ENCODE results near the gene ZC3H12A. TPM values are rescaled to one million over a fixed set of nuclear protein-coding genes. Genes with fewer than 3 reads are reported as not detected.

Gene ZC3H12A
- total and polyA plus RNA-seq, 2 donors = 7.9 to 11.7 TPM

DNA sequence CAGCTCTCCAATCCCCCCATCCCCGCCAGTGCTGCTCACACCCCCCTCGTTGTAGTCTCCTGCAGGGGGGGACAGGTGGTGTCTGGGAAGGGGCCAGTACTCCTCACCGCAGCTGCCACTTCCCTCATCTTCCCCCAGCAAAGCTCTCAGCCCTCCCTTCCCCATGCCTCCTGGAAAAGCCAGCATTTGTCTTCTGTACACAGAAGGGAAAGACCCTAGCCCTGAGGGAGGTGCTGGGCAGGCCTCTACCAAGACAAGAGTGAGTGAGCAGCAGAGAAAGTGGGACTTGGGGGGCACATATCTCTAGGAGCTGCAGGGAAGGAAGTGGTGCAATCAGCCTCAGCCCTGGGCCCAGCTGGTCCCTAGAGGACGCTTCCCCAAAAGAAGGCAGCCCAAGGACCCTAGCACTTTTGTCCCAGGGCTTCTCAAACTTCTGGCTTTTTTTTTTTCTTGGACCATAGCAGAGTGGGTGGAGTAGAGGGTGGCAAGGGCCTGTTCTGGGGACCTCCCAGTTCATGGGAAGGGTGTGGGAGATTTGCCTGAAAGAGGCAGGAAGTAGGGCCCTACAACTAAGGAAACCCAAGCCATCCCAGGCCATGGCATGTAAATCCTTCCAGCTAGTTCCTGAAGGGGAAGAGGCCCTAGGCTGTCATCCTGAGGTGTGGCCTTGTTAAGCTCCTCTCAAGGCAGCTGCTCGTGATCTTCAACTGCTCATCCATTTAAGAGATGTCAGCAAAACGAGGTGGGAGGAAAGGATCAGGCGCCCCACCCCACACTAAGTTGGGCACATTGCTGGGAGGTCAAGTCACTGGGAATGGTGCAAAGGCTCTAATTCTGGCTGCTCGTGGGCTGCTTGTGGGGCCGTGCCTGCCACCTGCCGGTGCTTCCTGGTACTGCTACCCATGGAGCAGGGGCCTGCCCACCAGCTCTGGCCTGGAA is 12.6 kb downstream of the ZC3H12A start:
- no peak overlapping the region for H3K4me3 ChIP-seq (ENCODE audit: low read length in 2 of 2)
- WGBS = 14% methylated on average over 10 of the region's 10 CpGs
- H3K4me1 ChIP-seq (ENCODE audit: control insufficient read depth in 2 of 2, insufficient read depth in 2 of 2, low read length in 2 of 2) = peaks cover 0 to 11% of the 10 kb centered on the region in 2 donors
- peaks cover 46 to 47% of the 10 kb centered on the region in 2 donors for H3K36me3 ChIP-seq (ENCODE audit: control insufficient read depth in 2 of 2, insufficient read depth in 2 of 2, low read length in 1 of 2)
- H3K27ac ChIP-seq (ENCODE audit: low read depth in 1 of 2, low read length in 1 of 2) = peak overlapping the region in 1 of 2 donors; percentile 54
- no peaks in the 10 kb centered on the region for H3K27me3 ChIP-seq (ENCODE audit: control insufficient read depth in 2 of 2, insufficient read depth in 1 of 2, low read length in 1 of 2)
- no peaks in the 10 kb centered on the region for H3K9me3 ChIP-seq (ENCODE audit: control insufficient read depth in 2 of 2, insufficient read depth in 1 of 2, low read length in 1 of 2)
- DNase-seq (ENCODE audit: low read depth in 6 of 9, low spot score in 9 of 9) = peak in 5 of 9 donors; percentile 51 to 79 (median 67)

DNA sequence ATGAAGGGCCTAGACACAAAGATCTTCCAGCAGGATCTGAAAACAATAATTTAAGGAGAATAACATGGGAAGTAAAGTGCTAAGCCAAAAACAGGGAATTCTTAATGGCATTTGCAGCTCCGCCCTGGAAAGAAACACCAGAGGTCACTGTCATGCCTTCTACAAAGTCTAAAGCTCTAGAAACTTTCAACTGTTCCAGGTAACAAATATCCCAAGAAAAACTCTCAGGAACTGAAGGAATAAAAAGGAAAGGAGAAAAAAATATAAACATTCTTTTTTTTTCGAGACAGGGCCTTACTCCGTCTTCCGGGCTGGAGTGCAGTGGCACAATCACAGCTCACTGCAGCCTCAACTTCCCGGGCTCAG is 13.2 kb downstream of the ZC3H12A start:
- DNase-seq (ENCODE audit: low read depth in 6 of 9, low spot score in 9 of 9) = no peak
- Histone ChIP-seq H3K9me3 (ENCODE audit: control insufficient read depth in 2 of 2, insufficient read depth in 1 of 2, low read length in 1 of 2) (no peaks in the 10 kb centered on the region), H3K36me3 (ENCODE audit: control insufficient read depth in 2 of 2, insufficient read depth in 2 of 2, low read length in 1 of 2) (peaks cover 40 to 42% of the 10 kb centered on the region in 2 donors), H3K27ac (ENCODE audit: low read depth in 1 of 2, low read length in 1 of 2) (no peak overlapping the region), H3K27me3 (ENCODE audit: control insufficient read depth in 2 of 2, insufficient read depth in 1 of 2, low read length in 1 of 2) (no peaks in the 10 kb centered on the region), H3K4me3 (ENCODE audit: low read length in 2 of 2) (no peak overlapping the region), H3K4me1 (ENCODE audit: control insufficient read depth in 2 of 2, insufficient read depth in 2 of 2, low read length in 2 of 2) (peaks cover 0 to 11% of the 10 kb centered on the region in 2 donors)
- WGBS = 97% methylated on average over 5 of the region's 5 CpGs

DNA sequence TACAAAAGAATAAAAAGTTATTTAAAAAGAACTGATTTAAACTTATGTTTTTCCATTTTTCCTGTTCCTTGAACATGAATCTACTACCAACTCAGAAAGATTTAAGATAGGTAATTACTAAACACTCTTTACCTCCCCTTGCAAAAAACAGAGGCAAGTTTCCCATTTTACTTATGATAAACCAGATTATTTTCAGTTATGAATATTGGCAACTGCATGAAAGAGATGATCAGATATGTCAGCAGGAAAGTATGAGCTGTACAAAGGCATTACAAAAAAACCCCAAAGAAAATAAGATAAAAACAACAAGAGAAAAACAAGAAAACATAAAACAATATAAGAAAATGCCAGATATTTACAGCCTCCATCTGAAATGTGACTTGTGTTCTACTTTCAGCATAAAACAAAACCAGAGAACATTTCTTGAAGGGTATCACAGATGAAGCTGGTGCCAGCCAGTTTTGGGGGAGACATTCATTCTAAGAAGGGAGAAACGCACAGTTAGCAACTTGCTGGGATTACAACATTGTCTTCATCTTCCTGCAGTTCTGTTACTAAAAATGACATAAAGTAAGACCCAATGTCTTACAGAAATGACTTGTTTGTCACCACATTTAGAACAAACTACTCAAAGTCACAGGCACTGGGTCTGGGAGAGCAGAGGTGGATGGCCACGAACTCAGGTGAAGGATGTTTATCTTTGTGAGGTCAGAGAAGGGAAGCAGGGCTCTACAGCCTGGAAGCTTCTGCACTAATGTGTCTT is 19.1 kb downstream of the ZC3H12A start:
- WGBS = 97% methylated on average over 2 of the region's 2 CpGs
- DNase-seq (ENCODE audit: low read depth in 6 of 9, low spot score in 9 of 9) = no peak

DNA sequence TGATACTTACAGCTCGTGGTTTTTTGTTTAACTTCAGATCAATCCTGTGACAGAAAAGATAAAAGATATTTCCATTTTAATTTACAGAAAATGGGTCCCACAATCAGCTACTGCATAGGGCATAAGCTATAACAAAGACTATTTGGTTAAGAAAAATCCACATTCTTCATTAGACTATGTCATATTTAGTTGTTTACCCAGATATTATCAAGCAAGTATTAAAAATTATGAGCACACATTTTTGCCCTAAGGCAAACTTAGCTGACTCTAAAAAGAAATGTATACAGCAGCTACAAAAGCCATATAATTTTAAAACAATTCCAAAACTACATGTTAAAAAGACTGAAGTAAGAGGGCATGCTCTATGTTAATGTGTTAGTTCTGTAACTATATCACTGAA is 21.5 kb downstream of the ZC3H12A start:
- Histone ChIP-seq H3K9me3 (ENCODE audit: control insufficient read depth in 2 of 2, insufficient read depth in 1 of 2, low read length in 1 of 2) (no peaks in the 10 kb centered on the region), H3K27me3 (ENCODE audit: control insufficient read depth in 2 of 2, insufficient read depth in 1 of 2, low read length in 1 of 2) (no peaks in the 10 kb centered on the region), H3K27ac (ENCODE audit: low read depth in 1 of 2, low read length in 1 of 2) (no peak overlapping the region), H3K4me1 (ENCODE audit: control insufficient read depth in 2 of 2, insufficient read depth in 2 of 2, low read length in 2 of 2) (no peaks in the 10 kb centered on the region), H3K4me3 (ENCODE audit: low read length in 2 of 2) (no peak overlapping the region), H3K36me3 (ENCODE audit: control insufficient read depth in 2 of 2, insufficient read depth in 2 of 2, low read length in 1 of 2) (peaks cover 26 to 43% of the 10 kb centered on the region in 2 donors)
- WGBS = 82% methylated on average over 1 of the region's 1 CpG
- no peak for DNase-seq (ENCODE audit: low read depth in 6 of 9, low spot score in 9 of 9)

More for the DNA sequence above, 19.1 kb downstream of the ZC3H12A start:
- H3K4me3 ChIP-seq (ENCODE audit: low read length in 2 of 2) = no peak overlapping the region
- no peaks in the 10 kb centered on the region for H3K27me3 ChIP-seq (ENCODE audit: control insufficient read depth in 2 of 2, insufficient read depth in 1 of 2, low read length in 1 of 2)
- peaks cover 25 to 38% of the 10 kb centered on the region in 2 donors for H3K36me3 ChIP-seq (ENCODE audit: control insufficient read depth in 2 of 2, insufficient read depth in 2 of 2, low read length in 1 of 2)
- no peaks in the 10 kb centered on the region for H3K9me3 ChIP-seq (ENCODE audit: control insufficient read depth in 2 of 2, insufficient read depth in 1 of 2, low read length in 1 of 2)
- H3K27ac ChIP-seq (ENCODE audit: low read depth in 1 of 2, low read length in 1 of 2) = no peak overlapping the region
- no peaks in the 10 kb centered on the region for H3K4me1 ChIP-seq (ENCODE audit: control insufficient read depth in 2 of 2, insufficient read depth in 2 of 2, low read length in 2 of 2)

DNA sequence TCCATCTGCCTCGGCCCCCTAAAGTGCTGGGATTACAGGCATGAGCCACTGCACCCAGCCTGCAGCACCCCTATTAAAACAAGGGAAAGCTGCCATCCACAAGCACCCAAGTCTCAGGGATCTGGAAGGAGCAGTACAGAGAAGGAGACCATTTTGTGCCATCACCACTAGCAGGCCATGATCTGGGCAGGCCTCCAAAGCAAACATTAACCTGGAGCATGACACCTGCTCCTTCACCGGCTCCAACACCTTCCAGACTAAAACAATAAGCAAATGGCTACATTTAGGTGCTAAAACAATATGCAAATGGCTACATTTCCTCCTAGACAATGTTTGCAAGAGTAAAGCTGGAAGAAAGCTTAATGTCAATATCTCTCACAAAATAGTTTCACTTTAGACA is 23.5 kb downstream of the ZC3H12A start:
- 98% methylated on average over 2 of the region's 2 CpGs for WGBS
- Histone ChIP-seq H3K4me3 (ENCODE audit: low read length in 2 of 2) (no peak overlapping the region), H3K27me3 (ENCODE audit: control insufficient read depth in 2 of 2, insufficient read depth in 1 of 2, low read length in 1 of 2) (no peaks in the 10 kb centered on the region), H3K9me3 (ENCODE audit: control insufficient read depth in 2 of 2, insufficient read depth in 1 of 2, low read length in 1 of 2) (no peaks in the 10 kb centered on the region), H3K4me1 (ENCODE audit: control insufficient read depth in 2 of 2, insufficient read depth in 2 of 2, low read length in 2 of 2) (no peaks in the 10 kb centered on the region), H3K36me3 (ENCODE audit: control insufficient read depth in 2 of 2, insufficient read depth in 2 of 2, low read length in 1 of 2) (peaks cover 39 to 48% of the 10 kb centered on the region in 2 donors), H3K27ac (ENCODE audit: low read depth in 1 of 2, low read length in 1 of 2) (no peak overlapping the region)
- no peak for DNase-seq (ENCODE audit: low read depth in 6 of 9, low spot score in 9 of 9)

DNA sequence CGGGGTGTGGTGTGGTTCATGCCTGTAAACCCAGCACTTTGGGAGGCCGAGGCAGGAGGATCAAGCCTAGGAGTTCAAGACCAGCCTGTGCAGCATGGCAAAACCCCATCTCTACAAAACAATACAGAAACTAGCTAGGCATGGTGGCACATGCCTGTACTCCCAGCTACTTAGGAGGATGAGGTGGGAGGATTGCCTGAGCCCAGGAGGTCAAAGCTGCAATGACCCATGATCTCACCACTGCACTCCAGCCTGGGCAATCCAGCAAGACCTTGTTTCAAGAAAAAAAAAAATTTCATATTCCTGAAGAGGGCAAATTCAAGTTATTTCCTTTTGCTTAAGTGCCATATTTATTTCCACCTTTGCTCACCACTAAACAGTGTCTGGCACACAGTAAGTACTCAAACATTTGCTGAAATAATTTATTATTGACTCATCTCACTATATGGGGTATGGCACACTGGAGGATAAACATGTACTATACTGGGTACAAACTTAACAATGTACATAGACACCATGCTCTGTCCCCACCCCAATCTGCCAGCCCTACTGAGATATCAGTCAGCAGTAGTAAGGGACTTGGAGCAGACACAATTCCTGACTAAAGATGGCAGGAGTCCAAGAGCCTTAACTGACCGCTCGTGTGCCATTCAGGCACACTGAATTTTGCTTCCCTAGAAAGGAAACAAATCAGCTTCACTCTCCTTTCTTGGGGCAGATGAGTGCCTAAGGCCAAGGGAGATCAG is 24.7 kb downstream of the ZC3H12A start:
- Histone ChIP-seq H3K27ac (ENCODE audit: low read depth in 1 of 2, low read length in 1 of 2) (no peak overlapping the region), H3K27me3 (ENCODE audit: control insufficient read depth in 2 of 2, insufficient read depth in 1 of 2, low read length in 1 of 2) (no peaks in the 10 kb centered on the region), H3K4me1 (ENCODE audit: control insufficient read depth in 2 of 2, insufficient read depth in 2 of 2, low read length in 2 of 2) (no peaks in the 10 kb centered on the region), H3K4me3 (ENCODE audit: low read length in 2 of 2) (no peak overlapping the region), H3K9me3 (ENCODE audit: control insufficient read depth in 2 of 2, insufficient read depth in 1 of 2, low read length in 1 of 2) (no peaks in the 10 kb centered on the region), H3K36me3 (ENCODE audit: control insufficient read depth in 2 of 2, insufficient read depth in 2 of 2, low read length in 1 of 2) (peaks cover 41 to 52% of the 10 kb centered on the region in 2 donors)
- DNase-seq (ENCODE audit: low read depth in 6 of 9, low spot score in 9 of 9) = no peak
- 95% methylated on average over 4 of the region's 4 CpGs for WGBS

DNA sequence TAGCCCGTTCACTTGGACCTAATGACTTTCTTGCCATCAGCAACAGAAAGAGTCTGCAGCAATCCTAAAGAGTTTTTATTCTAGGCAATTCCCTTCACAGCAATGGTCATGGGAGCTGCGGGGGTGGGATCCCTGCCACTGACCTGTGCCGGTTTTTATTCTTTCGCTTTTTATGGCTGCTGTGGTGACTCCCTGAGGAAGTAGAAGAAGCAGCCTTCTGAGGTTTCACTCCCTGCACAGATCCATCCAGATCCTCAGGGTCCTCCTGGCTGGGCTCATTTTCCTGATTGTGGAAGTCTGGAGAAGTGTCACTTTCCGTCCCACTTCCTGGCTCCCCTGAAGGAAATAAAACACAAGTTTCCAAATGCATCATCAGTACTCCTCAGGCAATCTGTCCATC is 27.3 kb downstream of the ZC3H12A start:
- DNase-seq (ENCODE audit: low read depth in 6 of 9, low spot score in 9 of 9) = no peak
- Histone ChIP-seq H3K9me3 (ENCODE audit: control insufficient read depth in 2 of 2, insufficient read depth in 1 of 2, low read length in 1 of 2) (no peaks in the 10 kb centered on the region), H3K27ac (ENCODE audit: low read depth in 1 of 2, low read length in 1 of 2) (no peak overlapping the region), H3K27me3 (ENCODE audit: control insufficient read depth in 2 of 2, insufficient read depth in 1 of 2, low read length in 1 of 2) (no peaks in the 10 kb centered on the region), H3K4me3 (ENCODE audit: low read length in 2 of 2) (no peak overlapping the region), H3K4me1 (ENCODE audit: control insufficient read depth in 2 of 2, insufficient read depth in 2 of 2, low read length in 2 of 2) (no peaks in the 10 kb centered on the region), H3K36me3 (ENCODE audit: control insufficient read depth in 2 of 2, insufficient read depth in 2 of 2, low read length in 1 of 2) (peaks cover 45 to 56% of the 10 kb centered on the region in 2 donors)
- WGBS = 98% methylated on average over 5 of the region's 5 CpGs

DNA sequence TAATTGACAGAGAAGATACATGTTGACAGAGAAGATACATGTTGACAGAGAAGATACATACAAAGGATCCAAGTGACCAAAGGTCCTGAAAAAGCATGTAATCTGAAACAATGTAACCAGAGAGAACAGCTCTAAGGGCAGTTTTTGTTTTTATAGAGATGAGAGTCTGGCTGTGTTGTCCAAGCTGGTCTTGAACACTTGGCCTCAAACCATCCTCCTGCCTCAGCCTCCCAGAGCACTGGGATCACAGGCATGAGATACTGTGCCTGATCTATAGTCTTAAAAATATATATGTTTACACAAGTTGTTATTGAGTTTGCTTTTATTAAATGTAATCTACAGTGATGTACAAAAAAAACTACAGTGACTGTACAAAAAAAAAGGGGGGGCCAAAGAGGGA is 27.7 kb downstream of the ZC3H12A start:
- H3K27ac ChIP-seq (ENCODE audit: low read depth in 1 of 2, low read length in 1 of 2) = no peak overlapping the region
- no peaks in the 10 kb centered on the region for H3K4me1 ChIP-seq (ENCODE audit: control insufficient read depth in 2 of 2, insufficient read depth in 2 of 2, low read length in 2 of 2)
- no peak overlapping the region for H3K4me3 ChIP-seq (ENCODE audit: low read length in 2 of 2)
- no peaks in the 10 kb centered on the region for H3K27me3 ChIP-seq (ENCODE audit: control insufficient read depth in 2 of 2, insufficient read depth in 1 of 2, low read length in 1 of 2)
- no peak for DNase-seq (ENCODE audit: low read depth in 6 of 9, low spot score in 9 of 9)
- H3K9me3 ChIP-seq (ENCODE audit: control insufficient read depth in 2 of 2, insufficient read depth in 1 of 2, low read length in 1 of 2) = no peaks in the 10 kb centered on the region
- H3K36me3 ChIP-seq (ENCODE audit: control insufficient read depth in 2 of 2, insufficient read depth in 2 of 2, low read length in 1 of 2) = peaks cover 48 to 58% of the 10 kb centered on the region in 2 donors
